IgD-negative memory B cell (primary cell): ENCODE data around the gene PHF2. TPM values are rescaled to one million over a fixed set of nuclear protein-coding genes. Genes with fewer than 3 reads are reported as not detected.

ENCODE experiments used
- H3K27ac Mint-ChIP-seq, 3 donors: one replicate each; pipeline ENCODE4 v1.8.0; 2020 to 2022; ENCODE audit warnings: mild to moderate bottlenecking in 3 of 3, mixed read lengths in 3 of 3, moderate library complexity in 1 of 3
- H3K27me3 Mint-ChIP-seq: one replicate; pipeline ENCODE4 v1.8.0; 2021; ENCODE audit warnings: mixed read lengths
- H3K36me3 Mint-ChIP-seq: one replicate; pipeline ENCODE4 v1.8.0; 2020; ENCODE audit warnings: mild to moderate bottlenecking, mixed read lengths
- H3K4me1 Mint-ChIP-seq, 3 donors: one replicate each; pipeline ENCODE4 v1.8.0; 2020 to 2022; ENCODE audit warnings: mixed read lengths in 3 of 3, mild to moderate bottlenecking in 1 of 3
- H3K4me3 Mint-ChIP-seq, 4 donors: one replicate each; pipeline ENCODE4 v1.8.0; 2020 to 2022; ENCODE audit warnings: mild to moderate bottlenecking in 4 of 4, mixed read lengths in 4 of 4, moderate library complexity in 3 of 4
- H3K9me3 Mint-ChIP-seq, 3 donors: one replicate each; pipeline ENCODE4 v1.8.0; 2020 to 2021; ENCODE audit warnings: mixed read lengths in 3 of 3, mild to moderate bottlenecking in 1 of 3
- polyA plus RNA-seq: library from polyadenylated mRNA; unstranded; fragments of 300-500 nt; fragmentation: Illumina TruSeq; gene quantifications from one replicate; pipeline ENCODE4 v1.2.3, GENCODE V29; 2021

The PHF2 gene
- polyA plus RNA-seq, 1 donor from 2014 or later = 1.6 TPM

- Mint-ChIP-seq H3K27me3 (no peaks in the 10 kb centered on the region), H3K36me3 (peaks cover 1% of the 10 kb centered on the region), H3K9me3 (no peaks in the 10 kb centered on the region), H3K27ac (no peak overlapping the region), H3K4me3 (no peak overlapping the region), H3K4me1 (no peaks in the 10 kb centered on the region)
These were observed 102.0 kb downstream of the PHF2 start for GRCh38 chr9:93678199-93679019.

DNA sequence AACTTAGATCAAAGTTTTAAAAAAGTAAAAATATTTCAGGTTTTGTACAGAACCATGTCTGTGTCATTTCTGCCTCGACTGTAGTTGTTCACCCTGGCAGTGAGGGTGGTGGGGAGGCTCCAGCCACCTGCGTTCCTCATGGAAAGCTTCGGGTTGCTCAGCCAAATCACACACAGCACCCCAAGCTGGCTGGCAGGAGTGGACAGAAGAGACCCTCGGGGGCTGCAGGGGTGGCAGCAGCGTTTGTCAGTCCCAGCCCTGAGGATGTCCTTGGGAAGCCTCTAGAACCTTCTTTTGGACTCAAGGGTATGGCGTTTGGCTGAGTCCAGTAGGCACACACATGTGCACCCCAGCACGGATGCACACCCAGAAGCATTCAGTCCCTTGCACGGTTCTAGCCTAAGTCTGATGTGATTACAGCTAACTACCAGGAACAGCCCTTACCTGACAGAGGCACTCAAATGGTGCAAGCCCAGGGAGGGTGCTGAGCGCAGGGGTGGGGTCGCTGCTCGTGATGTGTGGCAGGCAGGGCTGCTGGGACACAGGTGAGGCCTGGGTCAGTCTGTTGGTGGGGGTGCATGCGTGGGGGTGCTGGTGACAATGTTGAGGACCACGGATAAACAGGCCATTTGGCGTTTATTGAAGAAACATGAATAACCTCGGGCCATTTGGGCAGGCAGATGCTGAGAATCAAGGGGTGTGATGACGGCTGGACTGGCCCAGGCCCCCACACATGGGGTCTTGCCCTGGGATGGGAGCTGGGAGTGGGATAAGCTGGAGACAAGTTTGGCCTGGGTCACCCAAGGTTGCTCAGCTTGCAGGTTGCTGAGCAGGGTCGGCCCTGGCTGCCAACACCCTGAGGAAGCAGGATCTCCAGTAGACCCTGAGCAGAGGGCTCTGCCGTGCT is 103.4 kb downstream of the PHF2 start:
- H3K4me3 Mint-ChIP-seq = no peak overlapping the region
- no peak overlapping the region for H3K27ac Mint-ChIP-seq
- peaks cover 1% of the 10 kb centered on the region for H3K36me3 Mint-ChIP-seq
- peaks cover 1% of the 10 kb centered on the region for H3K27me3 Mint-ChIP-seq
- H3K4me1 Mint-ChIP-seq = no peaks in the 10 kb centered on the region
- no peaks in the 10 kb centered on the region for H3K9me3 Mint-ChIP-seq

GRCh38 chr9:93680443-93681268 is 104.3 kb downstream of the PHF2 start:
- H3K4me3 Mint-ChIP-seq = no peak overlapping the region
- no peaks in the 10 kb centered on the region for H3K4me1 Mint-ChIP-seq
- H3K9me3 Mint-ChIP-seq = no peaks in the 10 kb centered on the region
- H3K36me3 Mint-ChIP-seq = peaks cover 1% of the 10 kb centered on the region
- H3K27ac Mint-ChIP-seq = no peak overlapping the region
- H3K27me3 Mint-ChIP-seq = peaks cover 7% of the 10 kb centered on the region

GRCh38 chr9:93681269-93682154 is 105.1 kb downstream of the PHF2 start:
- Mint-ChIP-seq H3K27ac (no peak overlapping the region), H3K4me3 (no peak overlapping the region), H3K9me3 (no peaks in the 10 kb centered on the region), H3K36me3 (peaks cover 1% of the 10 kb centered on the region), H3K27me3 (peaks cover 7% of the 10 kb centered on the region), H3K4me1 (no peaks in the 10 kb centered on the region)

DNA sequence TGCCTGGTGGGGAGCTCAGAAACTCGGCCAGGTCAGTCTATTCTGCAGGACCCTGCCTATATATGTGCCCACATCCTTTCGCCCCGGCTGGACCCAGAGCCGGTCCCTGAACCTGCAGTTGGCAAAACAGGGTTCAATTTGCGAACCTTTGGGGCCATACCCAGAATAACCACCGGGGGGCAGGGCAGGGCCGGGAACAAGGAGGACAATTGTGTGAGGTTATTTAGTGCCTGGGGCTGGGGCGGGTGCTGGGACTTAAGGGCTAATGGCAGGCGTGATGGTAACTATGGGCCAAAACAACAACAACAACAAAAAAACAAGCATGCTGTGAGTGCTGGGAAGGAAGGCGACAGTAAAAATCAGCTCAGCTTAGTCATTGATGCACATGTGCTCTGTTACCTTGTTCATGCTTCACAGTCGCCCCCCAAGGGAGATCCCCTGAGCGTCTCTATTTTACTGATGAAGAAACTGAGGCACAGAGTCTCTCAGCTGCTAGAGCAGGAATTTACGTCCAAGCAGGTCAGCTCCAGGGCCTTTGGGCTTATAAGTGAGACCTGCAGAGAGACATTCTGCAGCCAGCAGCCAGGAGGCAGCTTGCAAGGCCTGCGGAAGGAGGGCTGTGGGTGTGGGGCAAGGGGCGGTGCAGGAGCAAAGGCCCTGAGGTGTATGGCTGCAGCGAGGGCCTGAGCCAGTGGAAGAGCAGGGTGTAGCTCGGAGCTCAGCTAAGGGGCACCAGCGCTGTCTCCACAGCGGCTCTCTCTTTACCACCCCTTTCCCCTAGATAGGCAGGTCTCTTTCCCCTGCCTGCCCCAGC is 106.0 kb downstream of the PHF2 start:
- Mint-ChIP-seq H3K36me3 (peaks cover 3% of the 10 kb centered on the region), H3K9me3 (no peaks in the 10 kb centered on the region), H3K27me3 (peaks cover 7% of the 10 kb centered on the region), H3K27ac (peak overlapping the region in 1 of 3 donors; percentile 81), H3K4me3 (no peak overlapping the region), H3K4me1 (no peaks in the 10 kb centered on the region)

GRCh38 chr9:93683331-93684134 is 107.1 kb downstream of the PHF2 start:
- H3K36me3 Mint-ChIP-seq = peaks cover 2% of the 10 kb centered on the region
- no peaks in the 10 kb centered on the region for H3K4me1 Mint-ChIP-seq
- peaks cover 0 to 4% (median 2%) of the 10 kb centered on the region in 3 donors for H3K9me3 Mint-ChIP-seq
- H3K27me3 Mint-ChIP-seq = peaks cover 7% of the 10 kb centered on the region
- H3K27ac Mint-ChIP-seq = no peak overlapping the region
- no peak overlapping the region for H3K4me3 Mint-ChIP-seq

- H3K27ac Mint-ChIP-seq = no peak overlapping the region
- no peaks in the 10 kb centered on the region for H3K4me1 Mint-ChIP-seq
- no peak overlapping the region for H3K4me3 Mint-ChIP-seq
- H3K27me3 Mint-ChIP-seq = peaks cover 7% of the 10 kb centered on the region
- H3K9me3 Mint-ChIP-seq = peaks cover 2 to 10% (median 9%) of the 10 kb centered on the region in 3 donors
- peaks cover 2% of the 10 kb centered on the region for H3K36me3 Mint-ChIP-seq
These were observed 107.9 kb downstream of the PHF2 start for GRCh38 chr9:93684161-93684765.

GRCh38 chr9:93684806-93685543 is 108.6 kb downstream of the PHF2 start:
- H3K4me3 Mint-ChIP-seq = no peak overlapping the region
- H3K27me3 Mint-ChIP-seq = peaks cover 7% of the 10 kb centered on the region
- peaks cover 2% of the 10 kb centered on the region for H3K36me3 Mint-ChIP-seq
- no peak overlapping the region for H3K27ac Mint-ChIP-seq
- no peaks in the 10 kb centered on the region for H3K4me1 Mint-ChIP-seq
- H3K9me3 Mint-ChIP-seq = peaks cover 3 to 17% (median 10%) of the 10 kb centered on the region in 3 donors

GRCh38 chr9:93686127-93686879 is 109.9 kb downstream of the PHF2 start:
- Mint-ChIP-seq H3K27me3 (peaks cover 7% of the 10 kb centered on the region), H3K9me3 (peaks cover 4 to 24% (median 14%) of the 10 kb centered on the region in 3 donors), H3K36me3 (peaks cover 5% of the 10 kb centered on the region), H3K27ac (no peak overlapping the region), H3K4me1 (no peaks in the 10 kb centered on the region), H3K4me3 (no peak overlapping the region)

- no peaks in the 10 kb centered on the region for H3K4me1 Mint-ChIP-seq
- H3K4me3 Mint-ChIP-seq = no peak overlapping the region
- no peak overlapping the region for H3K27ac Mint-ChIP-seq
- H3K36me3 Mint-ChIP-seq = peaks cover 5% of the 10 kb centered on the region
- H3K9me3 Mint-ChIP-seq = peaks cover 4 to 24% (median 14%) of the 10 kb centered on the region in 3 donors
- H3K27me3 Mint-ChIP-seq = peaks cover 7% of the 10 kb centered on the region
These were observed 110.5 kb downstream of the PHF2 start for GRCh38 chr9:93686880-93687236.

GRCh38 chr9:93690618-93691017 is 114.2 kb downstream of the PHF2 start:
- peaks cover 12 to 24% (median 14%) of the 10 kb centered on the region in 3 donors for H3K9me3 Mint-ChIP-seq
- no peak overlapping the region for H3K4me3 Mint-ChIP-seq
- no peaks in the 10 kb centered on the region for H3K27me3 Mint-ChIP-seq

More at GRCh38 chr9:93690618-93691017, 114.2 kb downstream of the PHF2 start:
- Mint-ChIP-seq H3K27ac (no peak overlapping the region), H3K36me3 (peaks cover 5% of the 10 kb centered on the region), H3K4me1 (no peaks in the 10 kb centered on the region)
